Limb (tissue), 2 donors: ENCODE results near the gene SLC25A28.
"Not testable (repeated sequence)": the region's sequence is repeated elsewhere in the genome, so short reads cannot be mapped to it uniquely, and the experiment has no call there.

ENCODE experiments used
- DNase-seq, 2 donors: peaks; one replicate each; pipeline ENCODE4 v3.0.0-alpha.2; 2016; ENCODE audit errors: extremely low spot score in 2 of 2

SLC25A28 gene

GRCh38 chr10:99628923-99629624 lies 8.8 kb upstream of the SLC25A28 start:
- DNase-seq = no peak

- DNase-seq = not testable (repeated sequence)
Measured at GRCh38 chr10:99625124-99625523, 4.9 kb upstream of the SLC25A28 start.

DNA sequence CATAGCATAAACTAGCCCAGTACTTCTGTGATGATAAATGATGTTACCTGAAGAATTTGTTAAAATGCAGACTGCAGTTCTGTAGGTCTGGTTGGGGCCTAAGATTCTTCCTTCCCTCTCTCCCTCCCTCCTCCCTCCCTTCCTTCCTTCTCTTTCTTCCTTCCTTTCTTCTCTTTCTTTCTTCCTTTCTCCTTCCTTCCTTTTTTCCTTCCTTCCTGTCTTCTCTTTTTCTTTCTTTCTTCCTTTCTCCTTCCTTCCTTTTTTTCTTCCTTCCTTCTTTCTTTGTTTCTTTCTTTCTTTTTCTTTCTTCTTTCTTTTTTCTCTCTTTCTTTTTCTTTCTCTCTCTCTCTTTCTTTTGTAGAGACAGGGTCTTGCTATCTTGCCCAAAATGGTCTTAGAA lies 3.7 kb upstream of the SLC25A28 start:
- DNase-seq = no peak

- peak in 1 of 2 donors; percentile 53 for DNase-seq
Measured at GRCh38 chr10:99621454-99622251, 1.4 kb upstream of the SLC25A28 start.

DNA sequence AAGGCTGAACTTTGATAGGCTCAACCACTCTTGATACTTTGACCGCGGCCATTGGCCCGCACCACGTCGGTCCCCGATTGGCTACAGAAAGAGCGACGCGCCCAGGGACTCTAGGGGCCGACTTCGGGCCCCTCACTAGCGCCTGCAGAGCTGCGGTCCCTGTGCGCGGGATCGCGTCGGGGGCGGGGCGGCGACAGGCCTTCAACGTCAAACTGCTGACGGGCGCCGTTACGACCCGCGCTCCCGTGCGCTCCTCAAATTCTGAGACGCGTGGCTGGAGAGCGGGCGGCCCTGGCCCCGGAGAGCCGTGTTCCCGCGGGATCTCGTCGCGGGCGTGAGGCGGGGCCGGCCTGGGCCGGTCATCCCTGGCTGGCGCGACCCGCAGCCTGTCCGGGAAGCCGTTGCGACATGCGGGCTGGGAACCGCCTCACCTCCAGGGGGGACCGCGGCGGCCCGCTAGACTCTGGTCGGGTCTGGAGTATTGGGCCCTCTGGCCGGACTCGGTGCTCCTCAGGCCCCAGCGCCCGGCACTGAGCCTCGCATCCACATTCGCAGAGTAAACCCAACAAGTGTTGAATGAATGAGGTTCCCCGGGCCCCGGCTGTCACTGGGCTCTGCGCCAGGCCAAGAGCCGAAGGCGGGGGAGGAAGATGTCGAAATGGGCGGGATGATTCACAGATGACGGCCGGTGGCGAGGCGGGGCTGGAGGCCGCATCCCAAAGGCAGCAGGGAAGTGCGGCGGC lies 643 bp upstream of the SLC25A28 start:
- DNase-seq = peak; percentile 91 to 95

DNA sequence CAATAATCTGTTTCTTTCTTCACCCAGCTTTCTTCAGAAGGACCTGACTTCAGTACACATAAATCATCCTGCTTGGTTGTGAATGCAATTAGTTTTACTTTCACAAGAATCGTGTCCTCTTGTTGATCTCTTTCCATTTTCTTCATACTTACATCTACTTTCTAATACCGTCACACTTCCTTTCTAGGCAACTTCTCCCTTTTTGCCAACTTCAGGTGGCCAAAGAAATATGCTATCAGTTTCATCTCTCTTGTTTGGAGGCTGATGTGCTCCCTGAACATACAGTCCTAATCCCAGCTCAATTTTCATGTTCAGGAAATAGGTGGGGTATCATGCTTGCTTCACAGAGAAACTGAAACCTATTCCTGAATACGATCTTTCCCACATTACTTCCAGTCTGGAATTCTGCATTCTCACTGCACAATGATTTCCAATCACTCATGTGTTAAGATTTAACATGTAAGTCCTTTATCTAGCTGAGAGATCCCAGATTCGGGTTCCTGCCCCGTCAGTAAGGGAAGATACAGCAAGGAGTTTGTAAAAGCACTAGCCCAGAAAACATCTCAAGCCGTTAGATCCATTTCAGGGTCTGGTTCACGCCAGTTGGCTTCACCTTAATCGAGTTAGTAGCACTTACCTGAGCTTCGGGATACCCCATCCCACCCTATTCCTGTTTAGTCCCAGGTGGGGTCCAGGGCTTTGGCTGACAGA lies 994 bp downstream of the SLC25A28 start:
- no peak for DNase-seq

GRCh38 chr10:99617696-99618095 lies 2.5 kb downstream of the SLC25A28 start:
- no peak for DNase-seq

DNA sequence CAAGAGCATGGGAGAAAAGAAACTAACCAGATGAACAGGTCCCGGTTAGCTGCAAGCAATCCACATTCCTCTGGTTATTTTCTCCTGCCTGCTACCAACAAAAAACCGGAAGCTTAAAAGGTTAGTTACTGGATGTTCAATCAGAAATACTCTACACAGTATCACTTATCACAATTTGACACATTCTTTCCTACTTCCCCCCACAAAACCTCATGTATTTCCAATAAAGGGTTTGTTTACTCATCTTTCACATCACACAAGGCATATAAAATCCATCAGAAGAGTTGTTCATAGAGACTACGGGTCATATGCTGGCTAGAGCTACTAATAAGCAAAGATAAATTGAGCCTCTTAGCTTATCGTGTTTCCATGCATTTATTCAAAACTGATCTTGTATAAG lies 4.8 kb downstream of the SLC25A28 start:
- no peak for DNase-seq

GRCh38 chr10:99612167-99612831 lies 7.9 kb downstream of the SLC25A28 start:
- peak; percentile 34 to 58 for DNase-seq

DNA sequence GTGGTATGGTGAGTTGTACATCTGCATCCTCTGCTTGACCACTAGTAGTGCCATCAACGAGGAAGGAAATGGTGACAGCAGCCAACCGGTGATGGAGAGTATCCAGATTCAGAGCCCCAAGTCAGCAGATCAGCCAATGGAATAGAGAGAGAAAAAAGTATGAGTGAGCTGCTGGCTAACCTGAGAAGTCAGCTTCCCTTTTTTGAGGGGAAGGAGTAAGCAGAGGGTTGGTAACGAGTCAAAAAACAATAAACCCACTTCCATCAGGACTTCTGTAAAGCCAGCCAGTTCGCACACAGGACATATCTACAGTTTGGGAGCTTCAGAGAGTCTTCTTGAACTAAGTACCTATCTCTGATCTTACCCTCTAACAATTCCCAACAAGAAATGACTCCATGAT lies 8.9 kb downstream of the SLC25A28 start:
- DNase-seq = no peak

- DNase-seq = no peak
Measured at GRCh38 chr10:99610221-99610620, 10.0 kb downstream of the SLC25A28 start.

- DNase-seq = no peak
Measured at GRCh38 chr10:99609186-99609585, 11.1 kb downstream of the SLC25A28 start.

DNA sequence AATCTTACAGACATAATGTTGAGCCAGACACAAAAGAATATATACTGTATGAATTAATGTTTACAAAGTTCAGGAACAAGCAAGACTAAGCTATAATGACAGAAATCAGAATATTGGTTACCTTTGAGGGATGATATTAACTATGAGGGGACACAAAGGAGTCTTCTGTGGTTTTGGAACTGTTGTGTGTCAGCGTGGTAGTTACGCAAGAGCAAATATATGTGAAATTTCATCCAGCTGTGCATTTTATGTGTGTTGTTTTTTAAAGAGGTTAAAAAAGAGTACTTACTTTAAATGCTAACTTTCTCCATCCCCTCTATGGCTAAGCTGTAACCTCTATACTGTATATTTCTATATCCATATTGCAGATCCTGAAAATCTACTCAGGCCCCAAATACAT lies 14.9 kb downstream of the SLC25A28 start:
- DNase-seq = no peak

DNA sequence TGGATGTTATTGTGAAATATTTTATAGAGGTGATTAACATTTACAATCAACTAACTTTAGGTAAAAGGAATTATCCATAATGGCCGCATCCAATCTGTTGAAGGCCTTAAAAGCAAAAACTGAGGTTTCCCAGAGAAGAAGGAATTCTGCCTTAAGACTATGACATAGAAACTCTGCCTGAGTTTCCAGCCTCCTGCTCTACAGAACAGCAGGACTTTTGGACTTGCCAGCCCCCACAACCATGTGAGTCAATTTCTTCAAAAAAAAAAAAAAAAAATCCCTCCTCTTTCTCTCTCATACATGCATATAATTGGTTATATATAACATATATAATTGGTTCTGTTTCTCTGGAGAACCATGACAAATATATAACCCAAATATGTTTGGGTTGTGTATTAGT lies 15.4 kb downstream of the SLC25A28 start:
- DNase-seq = no peak

- DNase-seq = no peak
Measured at GRCh38 chr10:99598781-99599509, 21.3 kb downstream of the SLC25A28 start.

DNA sequence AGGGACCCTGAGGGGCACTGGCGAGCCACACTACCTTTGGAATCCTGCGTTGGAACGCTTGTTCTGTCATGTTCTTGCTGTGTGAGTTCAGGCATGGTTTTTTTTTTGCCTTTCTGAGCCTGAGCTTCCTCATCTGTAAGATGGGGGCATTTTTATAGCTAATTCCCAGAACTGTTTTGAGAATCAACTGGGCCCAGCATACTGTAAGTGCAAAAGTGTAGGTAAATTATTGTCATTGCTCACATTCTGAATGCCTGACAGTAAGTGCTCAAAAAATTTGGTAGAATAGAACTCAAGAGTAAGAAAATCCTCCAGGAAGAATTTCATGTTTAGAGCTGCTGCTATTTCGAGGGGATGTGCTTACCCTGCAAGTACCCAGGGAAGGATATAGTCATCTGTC lies 22.2 kb downstream of the SLC25A28 start:
- DNase-seq = no peak

DNA sequence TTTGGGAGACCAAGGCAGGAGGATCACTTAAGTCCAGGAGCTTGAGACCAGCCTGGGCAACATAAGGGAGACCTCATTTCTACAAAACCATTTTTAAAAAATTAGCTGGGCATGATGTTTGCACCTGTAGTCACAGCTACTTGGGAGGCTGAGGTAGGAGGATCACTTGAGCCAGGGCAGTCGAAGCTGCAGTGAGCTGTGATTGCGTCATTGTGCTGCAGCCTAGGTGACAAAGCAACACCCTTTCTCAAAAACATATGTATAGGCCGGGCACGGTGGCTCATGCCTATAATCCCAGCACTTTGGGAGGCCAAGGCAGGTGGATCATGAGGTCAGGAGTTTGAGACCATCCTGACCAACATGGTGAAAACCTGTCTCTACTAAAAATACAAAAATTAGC lies 23.5 kb downstream of the SLC25A28 start:
- DNase-seq = not testable (repeated sequence)

GRCh38 chr10:99595770-99596465 lies 24.3 kb downstream of the SLC25A28 start:
- DNase-seq = no peak

DNA sequence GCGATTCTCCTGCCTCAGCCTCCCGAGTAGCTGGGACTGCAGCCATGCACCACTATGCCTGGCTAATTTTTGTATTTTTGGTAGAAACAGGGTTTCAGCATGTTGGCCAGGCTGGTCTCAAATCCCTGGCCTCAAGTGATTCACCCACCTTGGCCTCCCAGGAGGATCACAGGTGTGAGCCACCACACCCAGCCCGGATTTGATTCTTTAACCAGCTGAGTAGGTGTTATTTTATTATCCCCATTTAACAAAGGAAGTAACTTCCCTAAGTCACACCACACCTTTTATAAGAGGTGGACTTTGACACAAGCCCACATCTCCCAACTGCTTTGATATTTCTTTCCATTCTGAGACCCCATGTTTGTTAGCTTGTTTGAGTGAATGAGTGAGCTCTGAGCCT lies 25.0 kb downstream of the SLC25A28 start:
- no peak for DNase-seq

DNA sequence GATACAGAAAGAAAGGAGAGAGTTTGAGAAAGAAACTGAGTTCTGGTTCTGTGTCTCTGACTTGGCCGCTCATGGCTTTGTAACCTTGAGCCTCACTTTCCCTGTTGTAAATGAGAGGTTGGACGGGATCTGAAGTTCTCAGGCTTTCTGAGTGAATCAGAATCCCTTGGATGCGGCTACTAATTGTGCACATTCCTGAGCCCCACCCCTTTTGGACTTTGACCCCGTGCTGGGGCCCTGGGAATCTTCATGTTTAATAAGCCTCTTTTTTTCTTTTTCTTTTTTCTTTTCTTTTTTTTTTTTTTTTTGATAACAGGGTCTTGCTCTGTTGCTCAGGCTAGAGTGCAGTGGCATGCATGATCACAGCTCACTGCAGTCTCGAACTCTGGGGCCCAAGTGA lies 26.9 kb downstream of the SLC25A28 start:
- no peak for DNase-seq
